Stimulated activated CD8-positive, alpha-beta memory T cell treated with anti-CD3 and anti-CD28 coated beads, Interleukin-2, amount 100 ng/mL, for 48 hours (primary cell): ENCODE measurements around the gene ELMO1.
A peak's percentile ranks its signal among the peaks of the same experiment; 100 is the strongest.

ENCODE experiments used
- DNase-seq, 2 donors: peaks; one replicate each; pipeline ENCODE4 v3.0.0-alpha.2; 2020; ENCODE audit warnings: low read depth in 2 of 2

Gene ELMO1

GRCh38 chr7:37100735-37101331 is 347.8 kb downstream of the ELMO1 start:
- DNase-seq, result no peak

DNA sequence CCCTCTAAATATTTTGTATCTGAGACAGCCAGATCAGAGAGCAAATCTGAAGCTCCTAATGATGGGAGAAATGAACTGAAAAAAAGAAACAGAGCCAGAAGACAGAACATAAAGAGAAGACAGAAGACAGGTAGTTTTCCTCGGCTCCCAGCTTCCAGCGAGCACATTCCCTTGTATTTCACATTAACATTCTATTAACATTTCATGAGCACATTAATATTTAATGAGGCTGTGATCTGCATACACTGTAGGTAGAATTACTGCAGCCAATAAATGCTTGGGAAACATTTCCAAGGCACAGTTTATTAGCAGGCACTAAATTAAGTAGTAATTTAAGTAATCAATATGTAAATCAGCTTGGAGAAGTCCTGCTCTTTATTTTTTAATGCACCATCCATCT is 349.9 kb downstream of the ELMO1 start:
- DNase-seq, result no peak

DNA sequence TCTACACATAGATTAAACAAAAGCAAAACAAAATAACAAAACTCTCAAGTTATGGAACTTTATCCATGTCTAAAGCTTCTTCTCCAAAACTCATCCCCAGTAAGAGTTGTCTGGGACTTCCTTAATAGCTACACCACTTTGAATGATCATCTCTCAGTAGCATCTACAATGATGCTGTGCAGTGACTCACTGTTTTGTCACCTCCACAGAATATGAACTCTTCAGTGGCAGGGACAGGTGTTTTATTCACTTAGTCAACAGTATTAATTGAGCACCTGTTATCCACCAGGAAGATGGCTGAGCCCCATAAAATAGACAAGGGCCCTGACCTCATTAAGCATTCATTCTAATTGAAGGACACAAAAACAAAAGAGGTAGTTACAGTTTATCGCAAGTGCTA is 350.7 kb downstream of the ELMO1 start:
- DNase-seq, result no peak

DNA sequence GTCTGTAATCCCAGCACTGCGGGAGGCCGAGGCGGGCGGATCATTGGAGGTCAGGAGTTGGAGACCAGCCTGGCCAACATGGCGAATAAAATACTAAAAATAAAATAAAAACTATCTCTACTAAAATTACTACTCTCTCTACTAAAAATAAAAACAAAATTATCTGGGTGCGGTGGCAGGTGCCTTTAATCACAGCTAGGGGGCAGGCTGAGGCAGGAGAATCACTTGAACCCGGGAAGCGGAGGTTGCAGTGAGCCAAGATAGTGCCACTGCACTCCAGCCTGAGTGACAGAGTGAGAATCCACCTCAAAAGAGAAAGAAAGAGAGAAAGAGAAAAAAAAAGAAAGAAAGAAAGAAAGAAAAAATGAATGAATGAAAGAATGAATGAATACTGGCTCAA is 351.4 kb downstream of the ELMO1 start:
- DNase-seq, result no peak

GRCh38 chr7:37096341-37096740 is 352.3 kb downstream of the ELMO1 start:
- DNase-seq, result no peak

GRCh38 chr7:37095122-37095521 is 353.5 kb downstream of the ELMO1 start:
- DNase-seq, result no peak

DNA sequence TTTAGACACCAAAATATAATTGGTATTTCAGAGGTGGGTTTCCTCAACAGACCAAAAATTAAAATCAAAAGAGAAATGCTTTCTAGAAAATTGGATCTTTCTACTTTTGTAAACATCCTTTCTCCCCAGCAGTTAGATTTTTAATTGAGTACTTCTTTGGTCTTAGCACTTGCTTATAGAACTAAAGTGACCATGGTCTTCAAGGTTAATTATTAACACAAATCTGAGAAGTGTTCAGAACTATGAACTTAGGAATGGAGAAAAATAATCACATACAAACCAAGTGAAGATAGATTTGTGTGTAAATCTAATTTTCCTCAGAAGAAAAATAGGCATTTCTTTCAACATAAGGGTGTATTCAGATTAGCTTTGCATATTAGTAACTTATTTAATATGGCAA is 355.4 kb downstream of the ELMO1 start:
- DNase-seq, result no peak

DNA sequence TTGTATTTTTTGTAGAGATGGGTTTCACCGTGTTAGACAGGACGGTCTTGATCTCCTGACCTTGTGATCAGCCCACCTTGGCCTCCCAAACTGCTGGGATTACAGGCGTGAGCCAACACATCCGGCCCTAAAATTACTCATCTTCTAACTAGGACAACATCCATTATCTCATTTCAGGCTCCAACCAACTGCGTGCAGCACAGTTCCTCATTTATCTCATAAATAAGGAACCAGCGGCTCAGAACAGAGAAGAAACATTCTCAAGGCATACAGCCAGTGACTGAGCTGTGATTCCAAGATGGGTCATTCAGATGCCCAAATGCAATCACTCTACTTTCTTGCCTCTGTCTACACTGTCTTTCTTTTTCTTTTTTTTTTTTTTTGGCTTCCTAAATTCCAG is 356.1 kb downstream of the ELMO1 start:
- no peak for DNase-seq

DNA sequence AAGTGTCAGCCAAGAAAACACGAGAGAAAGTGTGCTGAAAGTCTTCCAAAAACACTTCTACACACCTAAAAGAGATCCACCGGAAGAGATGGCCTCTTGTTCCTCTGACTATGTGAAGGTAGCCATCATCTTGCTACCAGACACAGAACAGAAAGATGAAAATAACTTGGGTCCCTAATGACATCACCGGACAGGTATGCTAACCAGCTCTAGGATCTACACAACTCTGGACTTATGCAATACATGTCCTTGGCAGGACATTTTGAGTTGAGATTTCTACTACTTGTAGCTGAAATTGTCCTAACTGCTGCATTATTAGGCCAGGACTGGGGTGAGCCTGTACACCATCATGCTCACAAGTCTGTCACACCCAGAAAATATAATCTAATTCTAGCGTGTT is 358.7 kb downstream of the ELMO1 start:
- no peak for DNase-seq

GRCh38 chr7:37085600-37085999 is 363.1 kb downstream of the ELMO1 start:
- DNase-seq, result no peak

- DNase-seq, result no peak
Measured at GRCh38 chr7:37084303-37084702, 364.4 kb downstream of the ELMO1 start.

GRCh38 chr7:37083311-37084096 is 365.2 kb downstream of the ELMO1 start:
- no peak for DNase-seq

DNA sequence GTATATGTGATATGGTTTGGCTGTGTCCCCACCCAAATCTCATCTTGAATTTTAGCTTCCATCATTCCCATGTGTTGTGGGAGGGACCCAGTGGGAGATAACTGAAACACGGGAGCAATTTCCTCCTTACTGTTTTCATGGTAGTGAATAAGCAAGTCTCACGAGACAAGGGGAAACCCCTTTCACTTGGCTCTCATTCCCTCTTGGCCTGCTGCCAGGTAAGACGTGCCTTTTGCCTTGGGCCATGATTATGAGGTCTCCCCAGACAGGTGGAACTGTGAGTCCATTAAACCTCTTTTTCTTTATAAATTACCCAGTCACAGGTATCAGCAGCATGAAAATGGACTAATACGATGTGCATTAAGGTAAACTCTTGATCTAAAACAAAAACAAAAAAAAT is 367.2 kb downstream of the ELMO1 start:
- DNase-seq, result peak in 1 of 2 donors; percentile 10

- DNase-seq, result no peak
Measured at GRCh38 chr7:37079420-37079819, 369.2 kb downstream of the ELMO1 start.

DNA sequence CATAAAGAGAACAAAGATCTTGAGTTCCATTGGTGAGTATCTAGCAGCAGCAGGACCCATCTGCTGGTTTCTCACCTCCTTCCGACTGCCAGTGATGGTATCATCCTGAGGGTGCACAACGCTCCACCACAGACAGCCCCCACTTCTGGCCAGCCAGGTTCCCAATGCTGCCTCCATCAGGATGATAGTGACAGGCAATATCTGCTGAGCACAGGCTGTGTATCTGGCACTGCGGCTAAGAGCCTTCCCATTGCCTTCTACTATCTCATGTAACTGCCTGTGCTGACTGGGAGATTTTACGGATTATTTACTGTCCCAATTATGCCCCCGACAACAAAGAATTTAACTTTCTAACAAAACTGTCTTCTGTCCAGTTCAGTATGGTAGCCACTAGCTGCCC is 372.0 kb downstream of the ELMO1 start:
- no peak for DNase-seq

DNA sequence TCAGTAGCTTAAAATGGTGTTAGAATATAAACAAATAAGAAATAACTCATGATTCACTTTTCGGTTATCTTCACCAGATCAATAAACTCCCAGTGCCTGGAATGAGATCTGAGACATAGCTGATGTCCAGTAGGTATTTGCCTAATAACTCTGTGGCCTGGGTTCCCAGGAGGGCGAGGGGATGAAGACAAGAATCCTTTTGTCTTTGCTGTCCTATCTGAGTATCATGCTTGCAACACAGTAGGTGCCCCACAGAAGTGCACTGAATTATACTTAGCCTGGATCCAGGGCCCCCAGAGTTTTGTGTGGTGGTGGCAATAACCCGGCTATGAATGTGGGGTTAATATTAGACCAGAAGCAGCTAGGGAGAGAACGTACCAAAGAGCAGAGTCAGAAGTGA is 374.3 kb downstream of the ELMO1 start:
- no peak for DNase-seq

GRCh38 chr7:37071124-37071523 is 377.5 kb downstream of the ELMO1 start:
- no peak for DNase-seq

DNA sequence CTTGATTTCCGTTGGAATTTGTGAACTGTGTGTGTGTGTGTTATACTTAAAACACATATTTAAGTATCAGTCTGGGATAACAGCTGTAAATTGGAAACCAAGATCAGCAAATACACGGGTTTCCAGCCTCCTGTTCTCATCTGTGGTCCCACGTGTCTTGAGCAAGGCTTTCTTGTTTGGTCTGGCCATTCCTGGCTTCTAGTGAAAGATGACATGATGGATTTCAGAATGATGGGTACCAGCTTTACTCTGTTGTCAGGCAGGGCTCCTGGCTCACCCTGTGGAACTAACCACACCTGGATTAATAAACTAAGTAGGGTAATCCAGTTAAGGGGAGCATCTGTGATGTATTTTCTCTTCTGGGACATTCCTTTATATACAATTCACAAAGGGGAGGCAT is 378.2 kb downstream of the ELMO1 start:
- no peak for DNase-seq

DNA sequence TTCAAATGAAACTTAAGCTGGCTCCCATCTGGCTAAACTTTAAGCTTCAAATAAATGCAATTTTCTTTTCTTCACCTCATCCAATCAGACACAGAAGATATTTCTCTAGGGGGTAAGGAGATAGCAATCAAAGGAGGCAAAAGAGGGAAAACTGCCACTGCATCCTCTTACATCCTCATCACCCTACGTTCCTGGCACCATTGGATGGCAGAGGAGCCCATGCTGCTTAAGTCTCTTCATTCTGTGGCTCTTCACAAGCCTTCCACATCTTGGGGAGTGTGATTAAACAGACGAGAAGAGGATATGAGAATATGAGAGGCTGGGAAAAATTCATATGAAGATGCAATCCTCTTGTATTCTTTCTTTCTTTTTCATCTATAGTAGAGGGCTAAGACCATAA is 378.6 kb downstream of the ELMO1 start:
- DNase-seq, result no peak

DNA sequence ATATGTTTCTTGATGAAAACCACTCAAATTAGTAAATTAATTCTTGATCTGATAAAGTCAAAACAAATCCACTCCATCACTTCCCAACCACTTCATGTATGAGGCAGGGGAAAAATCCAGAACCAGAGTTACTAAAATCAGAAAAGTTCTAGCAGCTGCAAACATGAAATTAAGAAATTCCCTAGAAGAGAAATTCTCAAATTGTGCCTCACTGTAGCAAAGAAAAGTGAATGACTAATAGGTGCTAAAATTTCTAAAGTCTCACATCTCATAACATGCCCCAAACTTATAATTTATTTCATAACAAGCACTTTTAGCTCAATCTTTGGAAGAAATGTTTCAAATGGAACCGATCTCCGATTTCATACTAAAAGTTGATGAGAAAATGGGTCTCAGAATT is 379.3 kb downstream of the ELMO1 start:
- DNase-seq, result no peak

DNA sequence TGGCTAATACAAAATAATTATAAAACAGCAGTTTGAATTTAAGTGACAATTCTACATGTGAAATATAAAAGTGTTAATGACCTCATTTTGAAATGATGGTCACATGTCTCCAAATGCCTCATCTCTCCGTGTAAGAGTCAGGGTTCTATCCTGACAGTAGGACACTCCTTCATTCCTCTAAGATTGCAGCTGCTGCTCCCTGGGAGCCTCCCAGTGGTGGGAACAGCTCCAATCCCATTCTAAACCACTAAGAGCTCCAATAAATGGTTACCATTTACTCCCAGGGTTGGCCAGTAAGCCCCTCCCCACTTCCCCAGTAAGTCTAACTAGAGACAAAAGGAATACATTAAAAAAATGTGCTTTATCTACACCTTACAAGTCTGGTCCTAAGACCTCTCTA is 379.8 kb downstream of the ELMO1 start:
- no peak for DNase-seq

DNA sequence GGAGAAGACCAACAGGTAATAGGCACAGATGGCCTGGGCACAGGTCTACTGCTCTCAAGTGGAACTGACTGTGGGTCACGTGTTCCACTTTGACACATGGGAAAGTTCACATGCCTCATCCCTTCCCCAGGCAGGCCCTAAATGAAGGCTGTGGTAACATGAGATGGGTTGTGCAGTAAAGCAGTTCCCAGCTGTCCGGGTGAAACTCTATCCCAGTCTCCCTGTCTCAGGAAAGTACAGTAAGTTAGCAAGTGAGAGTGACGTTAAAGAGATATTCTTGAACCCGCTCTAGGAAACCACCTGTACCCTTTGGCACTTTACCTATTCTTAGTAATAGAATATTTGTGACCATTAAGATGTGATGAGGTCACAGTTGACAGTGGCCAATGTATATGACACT is 380.6 kb downstream of the ELMO1 start:
- no peak for DNase-seq

DNA sequence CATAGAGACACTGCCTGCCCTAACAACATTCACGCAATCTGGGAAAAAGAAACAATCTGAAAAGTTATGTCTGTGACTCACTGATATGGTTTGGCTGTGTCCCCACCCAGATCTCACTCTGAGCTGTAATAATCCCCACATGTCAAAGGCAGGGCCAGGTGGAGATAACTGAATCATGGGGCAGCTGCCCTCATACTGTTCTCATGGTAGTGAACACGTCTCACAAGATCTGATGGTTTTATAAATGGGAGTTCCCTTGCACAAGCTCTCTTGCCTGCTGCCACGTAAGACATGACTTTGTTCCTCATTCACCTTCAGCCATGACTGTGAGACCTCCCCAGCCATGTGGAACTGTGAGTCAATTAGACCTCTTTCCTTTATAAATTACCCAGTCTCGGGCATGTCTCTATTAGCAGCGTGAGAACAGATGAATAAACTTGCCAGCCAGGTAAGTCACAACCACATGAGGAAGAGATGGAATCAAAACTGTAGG is 382.8 kb downstream of the ELMO1 start:
- DNase-seq, result peak in 1 of 2 donors; percentile 29

GRCh38 chr7:37062560-37062859 is 386.2 kb downstream of the ELMO1 start:
- DNase-seq, result no peak
